ENCODE results near the gene LIPM.
"Not testable (repeated sequence)": the region's sequence is repeated elsewhere in the genome, so short reads cannot be mapped to it uniquely, and the experiment has no call there.

LIPM gene

DNA sequence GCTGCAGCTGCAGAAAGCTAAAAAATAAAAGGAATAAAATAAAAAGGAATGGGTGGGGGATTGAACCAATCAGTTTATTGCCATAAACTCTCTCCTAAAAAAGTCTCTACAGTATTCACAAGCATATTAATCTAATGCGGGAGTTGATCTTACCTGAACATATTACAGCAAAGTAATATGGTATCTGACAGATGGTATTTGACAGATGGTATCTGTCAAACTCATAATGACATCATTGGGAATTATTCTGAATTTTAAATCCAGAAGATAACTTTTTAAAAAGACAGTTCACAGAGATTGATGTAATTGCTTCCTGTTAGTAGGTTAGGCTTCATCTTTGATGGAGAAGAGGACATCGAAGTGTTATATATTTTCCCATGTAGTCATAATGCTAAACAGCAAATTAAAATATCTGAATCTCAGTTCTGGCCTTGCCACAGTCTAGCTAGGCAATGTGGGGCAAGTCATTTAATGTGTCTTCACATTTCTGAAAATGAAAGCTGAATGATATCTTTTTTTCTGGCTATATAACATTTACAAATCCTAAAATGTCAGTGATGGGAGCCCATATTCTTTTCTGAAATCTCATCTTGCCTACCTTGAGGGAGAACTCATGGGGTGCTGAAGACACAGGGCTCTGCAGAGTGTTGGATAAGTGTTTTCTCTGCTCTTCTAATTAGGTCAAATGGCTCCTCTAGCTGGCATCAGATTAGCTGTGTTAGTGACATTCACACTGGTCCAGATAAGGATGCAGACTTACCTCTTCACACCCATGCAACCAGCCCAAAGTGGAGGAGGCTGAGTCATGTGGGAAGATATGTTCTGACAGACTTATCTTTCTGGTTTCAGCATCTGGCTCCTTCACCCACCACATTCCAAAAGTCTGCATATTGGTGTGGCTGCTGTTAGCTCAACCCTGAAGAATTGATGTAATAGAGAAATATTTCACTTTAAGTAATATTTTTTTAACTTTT is 2.1 kb upstream of the LIPM start:
- DNase-seq (ENCODE audit: low read depth) = no peak

DNA sequence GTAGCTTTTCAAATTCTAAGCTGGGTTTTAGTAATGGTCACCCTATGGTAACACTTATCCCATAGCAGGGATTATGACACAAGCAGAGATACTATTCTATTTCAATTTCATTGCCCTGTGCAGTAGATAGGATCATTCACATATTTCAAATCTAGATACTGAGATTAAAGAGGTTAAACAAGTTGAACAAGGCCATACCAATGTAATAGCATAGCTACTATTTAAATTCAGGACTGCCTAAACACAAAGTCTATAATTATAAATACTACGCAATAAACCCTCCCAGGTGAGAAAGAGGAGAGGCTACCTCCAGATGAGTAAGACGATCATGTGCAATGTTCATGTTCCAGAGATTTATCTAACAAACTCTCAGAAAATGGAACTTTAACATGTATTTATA is 1.1 kb downstream of the LIPM start:
- DNase-seq (ENCODE audit: low read depth) = no peak

DNA sequence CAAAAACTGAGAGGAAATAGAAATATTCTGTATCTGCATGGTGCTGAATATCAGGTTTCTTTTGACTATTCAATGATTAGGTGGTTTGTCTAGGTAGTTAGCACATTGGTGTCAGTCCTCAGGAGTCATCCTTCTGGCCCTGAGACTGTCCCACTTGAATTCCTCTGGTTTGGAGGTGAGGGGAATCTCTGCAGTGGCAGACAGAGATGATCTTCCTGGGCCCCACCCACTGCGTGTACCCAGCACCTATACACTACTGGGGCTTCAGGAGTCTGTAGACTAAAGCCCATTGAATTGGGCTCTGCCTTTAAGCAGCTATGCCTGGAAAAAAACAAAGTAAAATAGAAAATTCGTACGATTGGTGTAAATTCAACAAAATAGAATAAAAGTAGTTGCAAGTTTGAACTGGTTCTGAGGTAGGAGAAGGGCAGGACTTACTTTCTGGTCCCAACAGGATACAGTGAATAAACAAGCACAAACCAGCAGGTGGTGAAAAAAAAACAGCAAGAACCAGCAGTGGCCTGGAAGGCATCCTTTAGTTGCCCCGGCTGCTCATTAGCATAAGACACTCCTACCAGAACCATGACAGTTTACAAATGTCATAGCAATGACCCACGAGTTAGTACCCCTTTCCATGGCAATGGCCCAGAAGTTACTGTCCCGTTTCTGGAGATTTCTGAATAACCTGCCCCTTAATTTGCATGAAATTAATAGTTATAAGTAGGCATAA is 1.7 kb downstream of the LIPM start:
- DNase-seq (ENCODE audit: low read depth) = no peak

DNA sequence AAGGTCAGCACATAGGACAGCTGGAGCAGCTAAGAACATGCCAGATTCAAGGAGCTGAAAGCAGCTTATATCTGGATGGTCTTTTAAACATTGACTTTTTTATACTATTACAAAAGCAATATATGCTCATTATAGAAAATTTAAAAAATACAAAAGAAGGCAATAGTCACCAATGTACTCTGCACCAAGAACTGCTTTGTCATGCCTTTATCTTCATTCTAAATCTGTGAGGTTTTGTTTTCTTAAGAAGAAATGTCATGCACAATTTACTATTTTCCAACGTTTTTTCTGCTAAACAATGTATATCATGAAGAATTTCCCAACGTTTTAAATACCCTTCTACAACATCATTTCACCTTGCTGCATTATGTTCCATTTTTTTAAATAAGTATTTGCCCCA is 2.8 kb downstream of the LIPM start:
- no peak for DNase-seq (ENCODE audit: low read depth)

DNA sequence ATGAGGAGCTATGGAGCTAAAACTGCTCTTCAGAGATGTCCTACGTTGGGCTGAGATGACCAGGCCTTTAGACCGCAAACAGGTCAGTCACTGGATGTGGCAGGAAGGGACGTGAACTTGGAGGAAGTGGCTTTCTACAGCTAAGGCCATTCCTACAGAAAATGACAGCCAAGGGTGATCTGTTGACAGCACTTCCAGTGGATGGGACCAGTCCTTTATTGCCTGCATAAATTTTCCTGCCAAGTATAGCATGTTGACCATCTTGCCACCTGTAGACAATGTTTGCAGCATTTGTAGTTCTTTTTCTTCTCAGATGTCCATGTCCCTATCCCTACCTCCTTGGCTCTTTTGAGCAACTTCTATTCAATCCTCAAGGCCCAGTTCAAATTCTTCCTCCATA is 3.4 kb downstream of the LIPM start:
- DNase-seq (ENCODE audit: low read depth) = no peak

DNA sequence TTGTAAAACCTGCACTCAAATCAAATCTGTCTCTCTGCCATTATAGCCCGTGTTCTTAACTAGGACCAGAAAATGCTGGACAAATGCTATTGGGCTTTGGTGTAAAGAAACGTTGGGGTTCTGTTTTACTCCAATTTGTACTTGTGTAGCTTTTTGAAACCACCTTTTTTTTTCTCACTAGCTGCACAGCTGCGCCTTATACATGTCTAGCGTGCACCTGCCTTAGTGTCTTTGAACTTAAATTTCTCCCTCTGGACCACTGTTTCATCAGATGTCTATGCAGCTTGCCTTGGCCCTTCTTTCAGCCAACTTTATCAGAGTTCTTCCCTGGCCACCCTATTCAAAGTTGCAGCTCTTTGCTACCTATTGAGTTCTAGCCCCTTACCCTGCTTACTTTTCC is 7.1 kb downstream of the LIPM start:
- DNase-seq (ENCODE audit: low read depth) = no peak

DNA sequence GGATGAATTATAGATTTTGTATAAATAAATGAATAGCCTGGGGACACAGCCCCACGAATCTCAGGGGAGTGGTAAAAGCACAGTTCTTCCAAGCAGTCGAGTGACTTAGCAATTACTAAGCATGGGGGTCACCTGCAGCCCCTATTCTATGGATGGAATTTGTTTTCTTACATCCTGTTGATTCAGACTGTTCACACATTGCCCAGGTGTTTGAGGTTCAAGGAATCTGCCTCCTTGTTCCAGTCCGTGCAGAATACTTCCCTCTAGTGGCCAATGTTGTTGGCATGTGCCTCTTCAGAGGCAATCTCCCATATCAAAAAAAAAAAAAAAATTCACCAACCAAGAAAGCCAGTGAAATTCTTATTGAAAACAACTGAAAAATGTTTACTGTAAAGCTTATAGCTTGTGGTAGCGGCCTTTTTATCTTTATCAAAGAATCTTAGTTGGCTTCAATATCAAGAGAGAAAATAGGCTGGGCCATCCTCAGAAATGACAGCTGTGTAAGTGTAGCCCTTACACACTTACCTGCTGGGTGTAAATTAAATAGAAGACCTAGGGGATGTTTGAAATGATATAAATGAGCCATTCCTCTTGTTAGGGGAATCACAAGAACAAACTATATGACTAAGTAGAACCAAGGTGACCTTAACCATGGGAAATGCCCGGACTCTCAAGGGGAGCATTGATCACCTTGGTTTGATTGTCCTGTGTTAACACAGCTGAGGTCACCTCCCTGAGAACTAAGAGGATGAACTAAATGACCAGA is 7.8 kb downstream of the LIPM start:
- DNase-seq (ENCODE audit: low read depth) = peak; percentile 70

DNA sequence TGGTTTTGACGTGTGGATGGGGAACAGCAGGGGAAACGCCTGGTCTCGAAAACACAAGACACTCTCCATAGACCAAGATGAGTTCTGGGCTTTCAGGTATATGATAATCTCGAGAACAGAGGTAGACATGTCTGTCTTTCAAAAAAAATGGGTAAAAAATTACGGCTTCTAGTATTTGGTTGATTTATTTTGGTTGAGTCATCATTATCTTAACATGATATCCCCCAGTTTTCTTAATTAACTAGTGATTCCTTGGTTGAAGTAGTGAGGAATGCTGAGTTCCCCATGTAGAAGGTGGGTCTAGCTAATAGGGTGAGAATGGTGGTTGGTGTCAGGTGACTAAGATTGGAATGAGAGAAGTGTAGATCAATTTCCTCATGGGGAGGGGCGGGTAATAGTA is 10.7 kb downstream of the LIPM start:
- no peak for DNase-seq (ENCODE audit: low read depth)

DNA sequence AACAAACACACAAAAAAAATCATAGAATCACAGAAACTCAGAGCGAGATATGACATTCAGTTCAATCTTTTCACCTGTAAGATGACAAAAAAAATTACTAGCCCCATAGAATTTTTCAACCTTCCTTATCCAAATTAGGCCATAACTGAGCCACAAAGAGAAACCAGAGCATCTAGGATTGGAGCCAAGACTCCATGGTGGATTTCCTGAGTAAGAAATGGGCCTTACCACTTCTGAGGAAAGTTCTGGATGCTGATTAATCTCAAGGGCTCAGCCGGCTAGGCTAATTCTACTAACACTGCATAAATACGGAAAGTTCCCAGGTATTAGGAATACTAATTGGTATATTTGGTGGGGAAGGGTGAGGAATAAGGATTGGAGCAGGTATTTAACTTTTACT is 16.8 kb downstream of the LIPM start:
- no peak for DNase-seq (ENCODE audit: low read depth)

DNA sequence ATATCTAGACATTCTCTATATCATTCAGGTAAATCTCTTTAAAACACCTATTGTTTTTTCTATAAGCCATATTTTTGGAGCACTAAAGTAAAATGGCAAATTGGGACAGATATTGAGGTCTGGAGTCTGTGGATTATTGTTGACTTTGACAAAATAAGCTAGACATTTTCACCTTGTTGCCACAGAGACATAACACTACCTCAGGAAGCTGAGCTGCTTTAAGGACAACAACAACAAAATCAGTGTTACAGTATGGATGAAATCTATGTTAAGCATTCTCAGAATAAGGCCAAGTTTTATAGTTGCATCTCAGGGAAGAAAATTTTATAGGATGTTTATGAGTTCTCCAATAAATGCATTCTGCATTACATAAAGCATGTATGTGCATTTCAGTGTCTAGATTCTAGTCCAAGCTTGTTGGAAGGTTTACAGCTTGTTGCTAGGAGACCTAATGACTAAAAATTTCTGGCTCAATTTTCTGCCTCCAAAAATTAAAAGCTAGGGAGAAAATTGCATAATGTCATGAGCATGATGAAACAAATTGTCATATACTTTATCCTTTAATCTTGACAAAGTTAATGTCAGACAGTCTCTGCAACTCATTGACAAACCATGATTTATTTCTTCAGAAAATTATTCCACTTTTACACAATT is 18.3 kb downstream of the LIPM start:
- peak; percentile 86 for DNase-seq (ENCODE audit: low read depth)

DNA sequence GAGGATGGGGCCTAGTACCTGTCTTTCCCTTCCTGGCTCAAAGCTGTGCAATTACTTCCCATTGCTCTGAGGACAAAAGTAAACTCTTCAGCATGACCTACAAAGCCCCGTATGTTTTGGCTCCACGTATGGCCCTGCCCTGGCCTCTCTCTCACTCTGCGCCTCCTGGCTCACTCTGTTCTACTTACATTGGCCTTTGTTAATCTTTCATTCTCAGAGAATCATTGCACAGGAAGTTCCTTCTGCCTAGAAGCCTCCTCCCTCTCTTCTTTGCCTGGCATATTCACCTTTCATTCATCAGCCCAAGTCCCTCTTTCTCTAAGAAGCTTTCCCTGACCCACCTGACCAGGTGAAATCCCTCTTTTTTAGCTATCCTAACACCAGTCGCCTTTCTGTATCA is 23.9 kb downstream of the LIPM start:
- no peak for DNase-seq (ENCODE audit: low read depth)

DNA sequence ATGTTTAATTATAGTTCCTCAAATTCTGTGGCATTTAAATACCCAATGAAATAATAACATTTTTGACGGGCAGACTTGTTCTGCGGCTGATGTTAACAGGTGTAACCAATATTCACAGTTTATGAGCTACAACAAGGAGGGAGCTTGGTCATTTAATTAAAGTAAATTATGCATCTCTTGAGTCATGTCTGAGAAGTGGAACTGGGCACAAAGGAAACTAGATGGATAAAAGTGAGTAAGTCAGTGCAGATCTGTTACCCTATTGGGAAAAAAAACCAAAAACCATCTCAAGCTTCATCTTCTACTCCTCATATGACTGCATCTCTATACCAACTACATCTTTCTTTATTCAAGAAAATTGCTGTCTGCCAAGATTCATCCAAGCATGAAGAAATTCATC is 25.1 kb downstream of the LIPM start:
- no peak for DNase-seq (ENCODE audit: low read depth)

DNA sequence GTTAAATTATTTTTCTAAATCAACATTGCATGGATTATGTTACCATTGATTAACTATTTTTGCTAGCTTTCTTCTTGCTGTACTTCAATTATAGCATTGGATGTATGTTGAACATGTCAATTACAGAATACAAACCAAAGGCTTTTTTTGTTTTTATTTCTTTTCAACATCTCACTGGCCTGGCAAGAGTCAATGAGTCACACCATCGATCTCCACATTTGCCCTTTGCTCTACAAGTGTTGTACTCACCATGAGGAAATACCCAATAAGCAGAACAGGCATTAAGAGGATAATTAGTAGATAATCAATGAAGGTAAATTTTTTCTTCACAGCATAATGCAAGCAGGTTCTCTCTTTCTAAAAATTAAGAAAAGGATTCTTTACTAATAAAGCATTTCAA is 25.8 kb downstream of the LIPM start:
- DNase-seq (ENCODE audit: low read depth) = no peak

DNA sequence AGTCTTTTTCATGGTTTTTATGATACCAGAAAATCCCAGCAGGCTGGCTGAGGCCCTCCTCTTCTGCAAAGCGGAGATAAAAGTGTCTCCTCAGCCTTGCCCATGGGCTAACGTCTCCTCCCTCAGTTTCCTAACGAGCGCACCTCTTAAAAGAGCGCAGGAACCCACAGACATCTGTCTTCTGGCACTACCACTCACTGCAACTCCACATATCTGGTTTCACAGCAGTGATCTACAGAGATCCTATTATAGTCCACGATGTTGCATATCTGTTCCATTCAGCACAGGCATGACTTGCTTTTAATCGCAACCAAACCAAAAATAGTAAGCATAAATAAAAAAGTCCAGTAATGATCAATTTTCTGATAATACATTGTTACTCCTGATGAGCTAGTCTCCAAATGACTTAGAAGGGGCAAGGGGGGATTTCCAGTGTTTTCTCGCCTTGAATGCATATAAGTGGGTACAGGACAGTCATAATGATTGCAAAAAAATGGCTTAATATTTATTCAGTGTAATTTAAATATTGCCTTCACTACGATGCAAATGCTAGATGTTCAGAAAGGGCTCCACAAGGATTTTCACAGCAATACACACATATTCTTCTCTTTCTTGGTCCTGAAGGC is 28.2 kb downstream of the LIPM start:
- no peak for DNase-seq (ENCODE audit: low read depth)

DNA sequence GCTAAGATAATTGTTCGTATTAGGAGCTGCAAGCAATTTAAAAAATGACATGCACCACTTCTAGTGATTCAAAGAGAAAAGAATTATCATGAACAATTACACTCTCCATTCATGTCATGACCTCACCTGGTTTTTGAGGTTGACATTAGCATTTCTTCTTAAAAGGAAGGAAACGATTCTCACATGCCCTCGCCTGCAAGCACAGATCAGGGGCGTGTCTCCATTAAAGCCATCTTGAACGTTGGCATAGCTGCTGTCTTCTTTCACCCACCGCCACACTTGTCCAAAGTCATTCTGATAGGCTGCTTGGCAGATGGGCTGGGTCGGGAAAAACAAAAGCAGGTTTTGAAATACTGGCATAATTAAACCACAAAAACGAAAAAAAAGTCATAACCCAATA is 29.2 kb downstream of the LIPM start:
- DNase-seq (ENCODE audit: low read depth) = no peak

DNA sequence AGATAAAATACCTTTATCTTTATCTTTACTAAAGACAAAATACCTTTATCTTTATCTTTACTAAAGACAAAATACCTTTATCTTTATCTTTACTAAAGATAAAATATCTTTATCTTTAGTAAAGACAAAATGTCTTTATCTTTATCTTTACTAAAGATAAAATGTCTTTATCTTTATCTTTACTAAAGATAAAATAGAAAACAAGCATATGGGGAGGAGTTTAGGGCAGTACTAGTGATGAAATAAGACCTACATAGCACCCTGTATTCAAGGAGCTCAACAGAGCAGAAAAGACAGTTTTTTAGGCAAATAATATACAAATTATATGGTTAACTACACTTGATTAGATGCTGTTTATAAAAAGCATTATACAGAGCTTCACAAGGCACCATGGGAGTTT is 29.8 kb downstream of the LIPM start:
- DNase-seq (ENCODE audit: low read depth) = no peak

DNA sequence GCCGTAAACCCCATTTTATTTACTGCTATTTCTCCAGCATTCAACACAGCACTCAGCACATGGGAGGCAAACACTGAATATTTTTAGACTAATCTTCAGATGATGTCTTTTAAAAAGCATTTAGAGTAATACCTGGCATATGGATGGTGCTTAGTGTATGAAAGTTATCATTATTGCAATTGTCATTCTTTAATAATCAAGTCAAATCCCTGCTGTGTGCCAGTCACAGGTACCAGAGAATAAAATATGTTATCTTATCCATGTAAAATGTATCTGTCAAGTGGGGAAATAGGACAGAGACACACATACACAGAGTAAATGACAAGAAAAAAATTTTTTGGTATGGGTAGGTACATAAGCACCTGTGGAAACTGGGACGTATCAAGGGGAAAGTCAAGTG is 30.6 kb downstream of the LIPM start:
- no peak for DNase-seq (ENCODE audit: low read depth)

DNA sequence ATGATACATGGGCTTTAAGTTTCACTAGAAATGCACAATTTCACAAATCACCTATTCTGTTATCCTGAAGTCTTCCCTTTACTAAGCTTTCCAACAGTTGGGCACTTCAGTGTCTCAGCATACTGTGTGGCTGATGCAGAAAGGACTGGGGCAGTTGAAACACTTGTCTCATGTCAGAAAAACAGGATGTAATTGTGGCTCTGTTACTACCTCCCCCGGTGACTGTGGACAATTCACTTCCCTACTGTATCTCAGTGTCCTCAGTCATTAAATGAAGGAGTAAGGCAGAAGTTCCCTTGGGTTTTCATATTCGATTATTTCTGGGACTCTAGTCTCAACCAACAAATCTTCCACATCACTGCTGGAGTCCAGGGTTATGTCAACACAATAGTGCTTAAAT is 31.2 kb downstream of the LIPM start:
- DNase-seq (ENCODE audit: low read depth) = no peak

DNA sequence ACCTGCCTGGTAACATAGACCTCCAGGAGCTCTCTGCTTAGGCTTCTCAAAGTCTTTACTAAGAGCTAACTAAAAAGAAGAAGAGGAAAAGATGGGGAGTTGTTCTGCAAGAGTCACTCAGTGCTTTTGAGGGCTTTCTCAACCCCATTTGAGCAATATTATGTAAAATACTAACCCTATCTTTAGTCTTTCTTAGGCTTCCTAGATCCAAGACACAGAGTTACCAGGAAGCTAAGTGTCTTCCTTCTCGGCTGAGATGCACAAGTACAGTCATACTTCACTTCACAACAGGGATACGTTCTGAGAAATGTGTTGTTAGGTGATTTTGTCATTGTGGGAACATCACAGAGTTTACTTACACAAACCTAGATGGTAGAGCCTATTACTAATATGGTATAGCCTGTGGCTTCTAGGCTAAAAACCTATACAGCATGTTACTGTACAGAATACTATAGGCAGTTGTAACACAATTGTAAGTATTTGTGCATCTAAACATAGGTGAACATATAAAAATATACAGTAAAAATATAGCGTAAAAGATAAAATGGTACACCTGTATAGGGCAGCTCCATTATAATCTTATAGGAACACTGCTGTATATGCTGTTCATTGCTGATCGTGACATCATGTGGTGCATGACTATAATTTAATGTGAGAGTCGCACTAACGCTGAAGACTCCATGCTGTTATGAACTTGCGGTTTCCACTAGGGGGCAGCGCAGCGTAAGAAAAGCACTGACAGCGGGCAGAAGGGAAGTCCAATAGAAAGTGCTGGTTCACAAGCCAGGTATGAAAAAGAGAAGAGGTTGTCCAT is 32.8 kb downstream of the LIPM start:
- DNase-seq (ENCODE audit: low read depth) = peak; percentile 83

DNA sequence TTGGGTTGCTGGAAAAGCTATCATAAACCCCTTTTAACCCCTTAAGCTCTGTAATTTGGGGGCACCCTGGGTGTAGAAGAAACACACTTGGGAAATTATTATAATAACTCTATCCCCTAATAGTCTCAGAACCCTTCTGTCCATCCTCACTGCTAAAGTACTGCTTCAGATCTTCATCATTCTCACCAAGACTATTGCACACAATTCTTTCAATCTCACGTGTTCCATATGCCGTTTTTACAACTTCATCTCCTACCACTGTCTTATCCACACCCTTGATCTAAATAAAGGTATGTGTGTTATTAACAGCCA is 33.3 kb downstream of the LIPM start:
- no peak for DNase-seq (ENCODE audit: low read depth)

DNA sequence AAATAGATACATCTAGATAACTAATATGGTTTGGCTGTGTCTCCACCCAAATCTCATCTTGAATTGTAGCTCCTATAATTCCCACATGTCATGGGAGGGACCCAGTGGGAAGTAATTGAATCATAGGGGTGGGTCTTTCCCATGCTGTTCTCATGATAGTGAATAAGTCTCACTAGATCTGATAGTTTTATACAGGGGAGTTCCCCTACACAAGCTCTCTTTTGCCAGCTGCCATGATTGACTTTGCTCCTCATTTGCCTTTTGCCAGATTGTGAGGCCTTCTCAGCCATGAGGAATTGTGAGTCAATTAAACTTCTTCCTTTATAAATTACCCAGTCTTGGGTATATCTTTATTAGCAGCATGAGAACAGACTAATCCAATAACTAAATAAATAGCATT is 35.1 kb downstream of the LIPM start:
- not testable (repeated sequence) for DNase-seq (ENCODE audit: low read depth)
